NCI-H1694 treated with DMSO at 0.1 percent for 48 hours (cell line): Measurements from ENCODE around the gene POTEH.
"Not testable (repeated sequence)": the region's sequence is repeated elsewhere in the genome, so short reads cannot be mapped to it uniquely, and the experiment has no call there.

ENCODE experiments used
- DNase-seq: peaks from one replicate; lab custom pipeline; 2025; lab: John Stamatoyannopoulos, UW

The POTEH gene

GRCh38 chr22:15738157-15738908, 48.5 kb downstream of the POTEH start:
- DNase-seq, result not testable (repeated sequence)

DNA sequence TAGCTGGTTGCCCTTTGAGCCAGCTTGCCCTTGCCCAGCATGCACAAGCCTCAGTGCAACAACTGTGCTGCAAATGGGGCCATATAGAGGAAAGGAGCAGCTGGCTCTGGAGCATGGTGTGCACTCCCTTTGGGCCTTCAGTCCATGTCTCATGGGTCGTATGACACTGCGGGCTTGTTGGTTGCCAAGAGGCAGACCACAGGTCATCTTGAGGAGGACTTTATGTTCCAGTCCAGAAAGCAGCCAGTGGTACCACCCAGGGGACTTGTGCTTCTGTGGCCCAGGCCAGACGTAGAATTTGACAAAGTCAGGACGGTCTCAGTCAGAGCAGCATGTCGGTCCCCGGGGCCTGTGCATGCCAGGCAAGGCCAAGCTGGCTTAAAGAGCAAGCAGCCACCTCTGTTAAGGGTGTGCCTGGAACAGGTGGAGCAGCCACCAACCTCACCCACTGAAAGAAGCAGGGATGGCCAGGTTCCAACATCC, 49.1 kb downstream of the POTEH start:
- not testable (repeated sequence) for DNase-seq

GRCh38 chr22:15747636-15748323, 58.0 kb downstream of the POTEH start:
- DNase-seq, result not testable (repeated sequence)

DNA sequence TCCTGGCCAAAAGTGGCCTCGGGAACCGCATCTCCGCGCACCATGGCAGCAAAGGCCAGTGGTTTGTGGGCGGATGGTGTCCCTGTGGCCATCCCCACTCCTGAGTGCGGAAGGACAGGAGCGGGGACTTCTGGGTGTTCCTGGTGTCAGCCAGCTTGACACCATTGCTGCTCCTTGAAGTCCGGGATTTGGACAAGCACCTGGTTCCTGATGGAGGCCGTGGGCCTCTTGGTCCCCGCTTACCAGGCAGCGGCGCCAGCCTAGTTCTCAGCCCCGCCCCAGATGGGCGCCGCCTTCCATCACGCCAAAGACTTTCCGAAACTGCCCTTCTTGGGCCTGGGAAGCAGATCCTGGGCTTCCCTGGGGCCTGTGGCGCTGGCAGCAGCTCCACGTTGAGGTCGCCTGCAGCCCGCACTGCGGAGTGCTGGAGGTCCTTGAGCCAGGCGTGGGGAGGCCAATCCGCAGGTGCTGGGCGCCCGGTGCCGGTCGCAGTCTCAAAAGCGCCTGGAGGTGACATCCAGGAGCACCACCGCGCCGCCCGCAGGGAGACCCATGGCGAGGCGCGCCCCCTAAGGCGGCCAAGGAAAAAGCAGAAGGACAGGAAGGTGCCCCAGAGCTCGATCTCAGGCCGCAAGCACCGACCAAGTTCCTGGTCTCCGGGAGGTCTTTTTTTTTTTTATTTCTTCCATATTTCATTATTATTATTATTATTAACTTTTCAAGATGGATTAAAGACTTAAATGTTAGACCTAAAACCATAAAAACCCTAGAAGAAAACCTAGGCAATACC, 59.5 kb downstream of the POTEH start:
- DNase-seq, result not testable (repeated sequence)

DNA sequence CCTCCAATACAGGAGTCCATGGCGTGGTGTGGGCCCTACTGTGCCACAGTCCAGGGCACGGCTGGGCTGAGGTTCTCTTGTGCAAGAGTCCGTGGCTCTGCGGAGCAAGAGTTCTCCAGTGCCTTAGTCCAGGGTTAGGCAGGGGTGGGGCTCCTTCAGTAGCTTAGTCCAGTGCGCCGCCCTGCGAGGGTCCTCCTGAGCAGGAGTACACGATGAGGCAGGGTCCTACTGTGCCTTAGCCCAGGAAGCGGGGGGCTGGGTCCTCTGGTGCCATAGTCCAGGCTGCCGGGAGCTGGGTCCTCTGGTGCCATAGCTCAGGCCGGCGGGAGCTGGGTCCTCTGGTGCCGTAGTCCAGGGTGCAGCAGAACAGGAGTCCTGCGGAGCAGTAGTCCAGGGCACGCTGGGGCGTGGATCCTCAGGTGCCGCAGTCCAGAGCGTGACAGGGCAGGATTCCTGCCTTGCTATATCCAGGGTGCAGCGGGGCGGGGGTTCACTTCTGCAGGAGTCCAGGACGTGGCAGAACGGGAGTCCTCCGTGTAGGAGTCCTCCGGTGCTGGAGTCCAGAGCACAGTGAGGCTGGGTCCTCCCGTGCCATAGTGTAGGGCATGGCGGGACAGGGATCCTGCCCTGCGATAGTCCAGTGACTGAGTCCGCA, 69.7 kb downstream of the POTEH start:
- not testable (repeated sequence) for DNase-seq

DNA sequence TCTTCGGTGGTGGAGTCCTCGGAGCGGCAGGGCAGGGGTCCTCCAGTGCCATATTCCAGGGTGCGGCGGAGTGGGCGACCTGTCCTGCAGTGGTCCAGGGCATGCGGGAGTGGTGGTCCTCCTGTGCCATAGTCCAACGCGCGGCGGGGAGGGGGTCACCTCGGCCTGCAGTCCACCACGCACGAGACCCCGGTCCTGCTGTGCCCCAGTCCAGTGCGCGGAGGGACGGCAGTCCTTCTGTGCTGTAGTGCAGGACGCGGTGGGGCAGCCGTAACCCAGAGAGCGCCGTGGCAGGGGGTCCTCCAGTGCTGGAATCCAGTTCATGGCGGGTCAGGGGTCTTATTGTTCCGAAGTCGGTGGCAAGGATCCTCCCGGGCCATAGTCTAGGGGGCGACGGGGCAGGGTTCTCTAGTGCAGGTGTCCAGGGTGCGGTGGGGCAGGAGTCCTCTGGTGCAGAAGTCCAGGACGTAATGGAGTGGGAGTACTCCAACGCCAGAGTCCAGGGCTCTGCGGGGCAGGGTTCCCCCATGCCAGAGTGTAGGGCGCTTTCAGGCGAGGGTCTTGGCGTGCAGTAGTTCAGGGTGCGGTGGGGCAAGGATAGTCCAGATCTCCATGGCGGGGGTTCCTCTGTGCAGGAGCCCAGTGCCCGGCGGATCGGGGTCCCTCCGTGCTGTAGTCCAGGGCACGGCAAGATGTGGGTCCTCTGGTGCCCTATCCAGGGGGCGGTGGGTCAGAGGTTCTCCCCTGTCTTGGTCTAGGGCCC, 70.7 kb downstream of the POTEH start:
- not testable (repeated sequence) for DNase-seq

DNA sequence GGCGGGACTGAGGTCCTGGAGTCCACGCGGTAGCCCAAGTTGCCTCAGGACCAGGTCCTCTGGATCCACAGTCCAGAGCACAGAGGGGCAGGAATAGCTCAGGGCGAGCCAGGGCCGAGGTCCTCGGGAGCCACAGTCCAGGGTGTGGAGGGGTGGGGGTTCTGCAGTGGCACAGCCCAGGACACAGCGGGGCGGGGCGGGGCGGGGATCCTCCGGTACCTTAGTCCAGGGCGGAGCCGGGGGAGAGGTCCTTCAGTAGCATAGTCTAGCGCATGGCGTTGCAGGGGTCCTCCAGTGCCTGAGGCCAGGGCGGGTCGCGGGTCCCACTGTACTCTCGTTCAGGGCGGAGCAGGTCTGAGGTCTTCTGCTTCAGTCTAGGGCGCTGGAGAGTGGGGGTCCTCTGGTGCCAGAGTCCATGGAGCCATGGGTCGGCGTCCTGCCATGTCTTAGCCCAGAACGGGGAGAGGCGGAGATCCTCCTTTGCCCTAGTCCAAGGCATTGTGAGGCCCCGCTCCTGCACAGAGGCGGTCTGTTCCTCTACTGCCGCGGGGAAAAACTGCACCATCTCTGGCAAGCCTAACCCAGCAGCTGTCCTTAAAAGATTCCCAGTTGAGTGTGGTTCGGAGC, 71.4 kb downstream of the POTEH start:
- DNase-seq, result not testable (repeated sequence)

GRCh38 chr22:15763559-15763958, 73.7 kb downstream of the POTEH start:
- DNase-seq, result not testable (repeated sequence)
